T-cell (primary cell): ENCODE measurements around the gene CBX5. TPM values are rescaled to one million over a fixed set of nuclear protein-coding genes. Genes with fewer than 3 reads are reported as not detected.

Source experiments
- ATAC-seq, 4 experiments: fragments of 200-7000 bp in 3 of 4; fragments of 150-1000 bp in 1 of 4; cut with Tn5 transposase; replicated peaks in 1 of 4; 1 replicate in 3 of 4; 2 replicates in 1 of 4; pipeline ENCODE4 v1.10.0; 2021; ENCODE audit warnings: moderate library complexity in 3 of 4, mild to moderate bottlenecking in 2 of 4, moderate number of reproducible peaks in 1 of 4
- CTCF ChIA-PET, 2 donors: fragments of 300-600 bp; sonication (Branson Sonifier 250); formaldehyde crosslinking; loops; one replicate each; lab custom pipeline; 2022; ENCODE audit warnings: antibody characterized with exemption in 2 of 2; lab: Charles Lee
- POLR2A ChIA-PET, 2 donors: fragments of 300-600 bp; sonication (Branson Sonifier 250); formaldehyde crosslinking; loops; one replicate each; lab custom pipeline; 2022; ENCODE audit warnings: antibody characterized with exemption in 2 of 2; lab: Charles Lee
- DNase-seq, 35 experiments: peaks; one replicate each; pipeline versions ENCODE4 v3.0.0 to v3.0.0-alpha.2; 2013 to 2023
- H3K27ac ChIP-seq: one replicate; pipeline ENCODE4 v1.5.1; 2013; ENCODE audit warnings: low read length
- H3K27me3 ChIP-seq, 2 experiments: replicated peaks in 1 of 2; 1 replicate in 1 of 2; 2 replicates in 1 of 2; pipeline versions ENCODE4 v1.6.1 to v1.7.0; 2013; ENCODE audit warnings: low read length in 1 of 2, mixed read lengths in 1 of 2; ENCODE audit not compliant: control insufficient read depth in 2 of 2, insufficient read depth in 2 of 2; ENCODE audit errors: extremely low read depth in 1 of 2
- H3K36me3 ChIP-seq, 2 donors: 1 replicate in 1 of 2; 2 replicates in 1 of 2; pipeline versions ENCODE4 v1.6.1 to v1.7.0; 2013; ENCODE audit warnings: low read length in 1 of 2; ENCODE audit not compliant: control insufficient read depth in 2 of 2, insufficient read depth in 1 of 2; ENCODE audit errors: extremely low read depth in 1 of 2
- H3K4me1 ChIP-seq, 2 experiments: 1 replicate in 1 of 2; 2 replicates in 1 of 2; pipeline versions ENCODE4 v1.6.1 to v1.7.0; 2013; ENCODE audit warnings: low read length in 2 of 2, mixed read lengths in 1 of 2; ENCODE audit not compliant: insufficient read depth in 2 of 2, control insufficient read depth in 1 of 2; ENCODE audit errors: extremely low read depth in 1 of 2
- H3K4me3 ChIP-seq, 2 donors: 1 replicate in 1 of 2; 2 replicates in 1 of 2; pipeline versions ENCODE4 v1.5.1 to v1.7.0; 2013; ENCODE audit warnings: mild to moderate bottlenecking in 2 of 2, low read length in 1 of 2, moderate library complexity in 1 of 2; ENCODE audit not compliant: control insufficient read depth in 1 of 2; ENCODE audit errors: extremely low read depth in 1 of 2
- H3K9me3 ChIP-seq: 2 replicates; pipeline ENCODE4 v1.7.0; 2013
- H3K27ac Mint-ChIP-seq, 2 donors: one replicate each; pipeline ENCODE4 v1.8.0; 2020 to 2021; ENCODE audit warnings: mild to moderate bottlenecking in 2 of 2, mixed read lengths in 2 of 2
- H3K27me3 Mint-ChIP-seq, 2 donors: one replicate each; pipeline ENCODE4 v1.8.0; 2021 to 2022; ENCODE audit warnings: mixed read lengths in 2 of 2
- H3K36me3 Mint-ChIP-seq: one replicate; pipeline ENCODE4 v1.8.0; 2021; ENCODE audit warnings: mixed read lengths
- H3K4me1 Mint-ChIP-seq, 3 donors: one replicate each; pipeline ENCODE4 v1.8.0; 2020 to 2022; ENCODE audit warnings: mixed read lengths in 3 of 3, mild to moderate bottlenecking in 1 of 3
- H3K4me3 Mint-ChIP-seq, 3 donors: one replicate each; pipeline ENCODE4 v1.8.0; 2020 to 2022; ENCODE audit warnings: mild to moderate bottlenecking in 3 of 3, mixed read lengths in 3 of 3, moderate library complexity in 3 of 3
- H3K9me3 Mint-ChIP-seq, 3 donors: one replicate each; pipeline ENCODE4 v1.8.0; 2020 to 2022; ENCODE audit warnings: mixed read lengths in 3 of 3
- WGBS: methylation state at CpG from one replicate; pipeline ENCODE4 v1.1.5; 2013; ENCODE audit warnings: missing lambda C conversion rate; ENCODE audit not compliant: insufficient coverage; 5-methylcytosine and 5-hydroxymethylcytosine counted together
- total RNA-seq, 35 experiments: library from RNA in 6 of 35; stranded (reverse) in 6 of 35; fragments of 120-200 nt in 1 of 35; gene quantifications; one replicate each; pipeline versions ENCODE4 v1.2.1 to v1.2.4 and lab custom pipeline; 2013 to 2026

CBX5 gene
- total RNA-seq, 5 donors from 2014 or later (not counting 1 experiment from before 2014, with no cell fraction given): 43.8 to 54.5 (median 47.1) TPM

DNA sequence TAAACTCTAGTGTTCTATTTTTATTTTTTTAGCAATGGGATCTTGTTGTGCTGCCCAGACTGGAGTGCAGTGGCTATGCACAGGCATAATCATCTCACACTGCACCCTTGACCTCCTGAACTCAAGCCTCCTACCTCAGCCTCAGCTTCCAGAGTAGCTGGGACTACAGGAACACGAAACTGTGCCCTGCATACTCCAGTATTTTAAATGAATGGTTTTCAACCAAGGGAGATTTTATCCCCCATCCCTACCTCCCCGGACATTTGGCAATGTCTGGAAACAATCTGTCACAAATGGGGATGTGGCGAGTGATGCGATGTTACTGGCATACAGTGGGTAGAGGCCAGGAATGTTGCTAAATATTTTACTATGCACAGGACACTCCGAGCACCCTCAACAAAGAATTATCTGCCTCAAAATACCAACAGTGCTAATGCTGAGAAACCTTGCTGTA, 2.1 kb downstream of the CBX5 start:
- Mint-ChIP-seq H3K27ac (no peak overlapping the region), H3K4me3 (no peak overlapping the region), H3K36me3 (peaks cover 9% of the 10 kb centered on the region), H3K27me3 (no peaks in the 10 kb centered on the region), H3K9me3 (no peaks in the 10 kb centered on the region), H3K4me1 (peaks cover 31 to 43% (median 36%) of the 10 kb centered on the region in 3 donors)
- no peak overlapping the region for H3K4me3 ChIP-seq
- ATAC-seq (no peak), DNase-seq (no peak)
- ChIA-PET CTCF (no interaction called here), POLR2A (interaction anchor here (0.5 kb wide), 2 partner anchors 57 to 91 kb away, joined by 3 to 8 read pairs; no protein-coding TSS in a partner anchor)
- no peaks in the 10 kb centered on the region for H3K27me3 ChIP-seq
- peaks cover 0 to 29% of the 10 kb centered on the region in 2 donors for H3K36me3 ChIP-seq
- peak overlapping the region; percentile 98 for H3K27ac ChIP-seq
- H3K9me3 ChIP-seq: no peaks in the 10 kb centered on the region
- 20% methylated on average over 1 of the region's 5 CpGs for WGBS
- peaks cover 22 to 35% of the 10 kb centered on the region in 2 experiments for H3K4me1 ChIP-seq

DNA sequence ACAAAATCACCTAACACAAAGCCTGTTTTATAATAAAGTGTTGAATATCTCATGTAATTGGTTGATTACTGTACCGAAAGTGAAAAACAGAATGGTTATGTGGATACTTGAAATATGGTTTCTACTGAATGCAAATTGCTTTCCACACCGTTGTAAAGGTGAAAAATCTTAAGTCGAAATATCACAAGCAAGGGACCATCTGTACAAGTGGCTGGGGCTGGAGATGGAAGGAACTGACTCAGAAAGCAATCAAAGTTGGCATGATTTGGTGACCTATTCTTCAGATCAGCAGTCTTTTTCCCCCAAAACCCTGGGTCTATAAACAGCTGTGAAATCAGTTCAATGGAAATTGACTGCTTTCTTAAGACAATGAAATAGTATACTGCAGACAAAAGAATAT, 3.6 kb downstream of the CBX5 start:
- no peaks in the 10 kb centered on the region for H3K9me3 ChIP-seq
- WGBS: 17% methylated on average over 2 of the region's 3 CpGs
- peak overlapping the region; percentile 64 to 80 for H3K27ac Mint-ChIP-seq
- no peak overlapping the region for H3K27ac ChIP-seq
- peaks cover 9% of the 10 kb centered on the region for H3K36me3 Mint-ChIP-seq
- H3K27me3 ChIP-seq: no peaks in the 10 kb centered on the region
- H3K4me1 Mint-ChIP-seq: peaks cover 36 to 42% (median 38%) of the 10 kb centered on the region in 3 donors
- H3K9me3 Mint-ChIP-seq: no peaks in the 10 kb centered on the region
- no peak overlapping the region for H3K4me3 ChIP-seq
- peaks cover 11 to 20% of the 10 kb centered on the region in 2 experiments for H3K4me1 ChIP-seq
- ChIA-PET CTCF (interaction anchor here in 1 of 2 donors (0.9 to 1.1 kb wide), 5 partner anchors 15 to 221 kb away, joined by 3 to 6 read pairs (median 3); partner anchors contain the start of gene COPZ1), POLR2A (interaction anchor here in 1 of 2 donors (0.5 kb wide), 1 partner anchor 57 kb away, joined by 4 read pairs; no protein-coding TSS in a partner anchor)
- H3K4me3 Mint-ChIP-seq: peak overlapping the region; percentile 15 to 45 (median 24)
- DNase-seq: no peak
- no peak for ATAC-seq
- peaks cover 0 to 18% of the 10 kb centered on the region in 2 donors for H3K36me3 ChIP-seq
- H3K27me3 Mint-ChIP-seq: no peaks in the 10 kb centered on the region

DNA sequence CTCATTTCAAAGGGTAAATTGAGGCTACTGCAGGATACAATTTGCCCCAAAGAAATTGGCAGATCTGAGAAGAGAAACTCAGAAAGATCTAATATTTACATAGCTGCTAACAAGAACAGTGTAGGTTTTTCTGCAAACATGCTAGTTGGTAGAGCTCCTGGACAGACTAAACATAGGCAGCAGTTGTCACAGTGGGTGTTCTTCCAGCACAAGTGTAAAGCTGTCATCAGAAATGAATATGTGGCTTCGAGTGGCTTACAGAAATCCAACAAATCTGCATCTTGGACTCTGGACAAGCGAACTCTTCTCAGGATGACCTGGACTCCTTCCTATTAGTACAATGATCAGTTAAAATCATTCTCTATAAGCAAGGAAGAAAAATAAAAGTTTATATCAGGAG, 5.9 kb downstream of the CBX5 start:
- Histone ChIP-seq H3K27me3 (no peaks in the 10 kb centered on the region), H3K9me3 (no peaks in the 10 kb centered on the region), H3K36me3 (peaks cover 0 to 15% of the 10 kb centered on the region in 2 donors), H3K4me1 (peaks cover 10 to 13% of the 10 kb centered on the region in 2 experiments), H3K27ac (no peak overlapping the region), H3K4me3 (no peak overlapping the region)
- Mint-ChIP-seq H3K27ac (peak overlapping the region; percentile 16 to 36), H3K4me3 (no peak overlapping the region), H3K4me1 (peaks cover 42 to 55% (median 47%) of the 10 kb centered on the region in 3 donors), H3K36me3 (peaks cover 9% of the 10 kb centered on the region), H3K9me3 (no peaks in the 10 kb centered on the region), H3K27me3 (no peaks in the 10 kb centered on the region)
- POLR2A ChIA-PET: no interaction called here
- CTCF ChIA-PET: interaction anchor here in 1 of 2 donors (0.5 kb wide), 1 partner anchor 11 kb away, joined by 3 read pairs; no protein-coding TSS in a partner anchor
- ATAC-seq: no peak
- no peak for DNase-seq
- no CpG with 5 or more reads among the region's 2 CpGs for WGBS

DNA sequence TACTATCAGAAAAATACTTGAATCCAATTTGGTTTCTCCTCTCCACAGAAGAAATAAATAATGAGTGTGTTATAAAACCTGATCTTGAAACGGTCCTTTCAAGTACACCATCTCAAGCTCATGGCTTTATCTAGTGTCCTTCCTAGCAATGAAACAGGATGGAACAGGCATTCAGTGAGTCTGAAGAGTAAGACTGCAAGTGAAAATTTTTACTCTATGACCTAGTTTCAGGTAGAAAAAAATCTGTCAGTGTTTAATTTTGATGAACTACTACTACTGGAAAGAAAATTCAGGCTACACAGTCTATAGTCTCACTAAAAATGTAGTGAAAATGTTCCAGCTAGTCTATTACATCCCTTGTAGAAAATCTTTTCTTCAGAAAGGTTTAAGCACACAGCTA, 7.7 kb downstream of the CBX5 start:
- Histone ChIP-seq H3K27ac (no peak overlapping the region), H3K36me3 (peaks cover 0 to 15% of the 10 kb centered on the region in 2 donors), H3K27me3 (no peaks in the 10 kb centered on the region), H3K4me1 (peaks cover 2 to 4% of the 10 kb centered on the region in 2 experiments), H3K4me3 (no peak overlapping the region), H3K9me3 (no peaks in the 10 kb centered on the region)
- H3K36me3 Mint-ChIP-seq: peaks cover 9% of the 10 kb centered on the region
- DNase-seq (no peak), ATAC-seq (no peak)
- H3K27me3 Mint-ChIP-seq: no peaks in the 10 kb centered on the region
- ChIA-PET CTCF (interaction anchor here (0.9 to 1.5 kb wide), 4 partner anchors 13 to 650 kb away, joined by 3 to 7 read pairs (median 3); partner anchors contain the start of gene COPZ1 (in 1 of the 2)), POLR2A (interaction anchor here in 1 of 2 donors (0.6 kb wide), 1 partner anchor 9 kb away, joined by 3 read pairs; no protein-coding TSS in a partner anchor)
- H3K4me3 Mint-ChIP-seq: no peak overlapping the region
- H3K27ac Mint-ChIP-seq: peak overlapping the region; percentile 16 to 63
- no peaks in the 10 kb centered on the region for H3K9me3 Mint-ChIP-seq
- WGBS: no CpG with 5 or more reads among the region's 1 CpG
- peaks cover 44 to 55% (median 47%) of the 10 kb centered on the region in 3 donors for H3K4me1 Mint-ChIP-seq

DNA sequence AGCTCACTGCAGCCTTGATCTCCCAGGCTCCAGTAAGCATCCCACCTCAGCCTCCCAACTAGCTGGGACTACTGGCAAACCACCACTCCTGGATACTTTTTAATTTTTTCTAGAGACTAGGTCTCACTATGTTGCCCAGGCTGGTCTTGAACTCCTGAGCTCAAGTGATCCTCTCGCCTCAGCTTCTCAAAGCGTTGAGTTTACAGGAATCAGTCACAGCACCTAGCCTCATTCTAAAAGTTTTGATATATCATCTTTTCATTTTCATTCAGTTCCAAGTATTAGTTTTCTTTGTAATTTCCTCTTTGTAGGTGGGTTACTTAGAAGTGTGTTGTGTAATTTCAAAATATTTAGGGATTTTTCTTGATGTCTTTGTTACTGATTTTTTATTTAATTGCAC, 9.6 kb downstream of the CBX5 start:
- ChIA-PET POLR2A (interaction anchor here in 1 of 2 donors (0.6 kb wide), 1 partner anchor 55 kb away, joined by 10 read pairs; the partner anchor contains the start of gene COPZ1), CTCF (no interaction called here)
- Histone ChIP-seq H3K27ac (no peak overlapping the region), H3K4me3 (no peak overlapping the region), H3K36me3 (peaks cover 0 to 15% of the 10 kb centered on the region in 2 donors), H3K27me3 (no peaks in the 10 kb centered on the region), H3K9me3 (no peaks in the 10 kb centered on the region), H3K4me1 (no peaks in the 10 kb centered on the region)
- H3K4me3 Mint-ChIP-seq: no peak overlapping the region
- no peak for ATAC-seq
- no CpG with 5 or more reads among the region's 2 CpGs for WGBS
- no peak for DNase-seq
- no peaks in the 10 kb centered on the region for H3K9me3 Mint-ChIP-seq
- H3K36me3 Mint-ChIP-seq: peaks cover 9% of the 10 kb centered on the region
- H3K27ac Mint-ChIP-seq: peak overlapping the region; percentile 11 to 49
- peaks cover 31 to 39% (median 35%) of the 10 kb centered on the region in 3 donors for H3K4me1 Mint-ChIP-seq
- no peaks in the 10 kb centered on the region for H3K27me3 Mint-ChIP-seq

DNA sequence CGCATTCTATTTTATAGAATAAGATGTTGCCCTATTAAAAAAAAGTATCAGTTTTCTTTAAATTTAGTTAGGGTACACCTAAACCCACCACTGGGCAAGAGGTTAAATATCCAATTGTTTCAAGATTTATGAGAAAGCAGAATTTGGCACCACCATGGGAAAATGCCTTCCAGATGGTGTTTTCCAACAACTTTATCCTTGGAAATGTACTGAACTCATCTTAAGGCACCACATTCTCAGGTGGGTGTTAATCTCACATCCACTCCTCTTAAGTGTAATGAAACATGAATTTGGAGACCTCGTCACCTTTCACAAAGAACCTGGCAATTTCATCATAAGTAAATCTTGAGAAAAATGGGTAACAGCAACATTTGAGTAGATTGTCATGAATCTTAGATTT, 13.1 kb downstream of the CBX5 start:
- Mint-ChIP-seq H3K36me3 (no peaks in the 10 kb centered on the region), H3K4me1 (peaks cover 13 to 25% (median 15%) of the 10 kb centered on the region in 3 donors), H3K9me3 (no peaks in the 10 kb centered on the region), H3K4me3 (no peak overlapping the region), H3K27me3 (no peaks in the 10 kb centered on the region), H3K27ac (no peak overlapping the region)
- no CpG with 5 or more reads among the region's 2 CpGs for WGBS
- no peak overlapping the region for H3K4me3 ChIP-seq
- no peaks in the 10 kb centered on the region for H3K36me3 ChIP-seq
- no peaks in the 10 kb centered on the region for H3K4me1 ChIP-seq
- H3K27ac ChIP-seq: no peak overlapping the region
- H3K27me3 ChIP-seq: no peaks in the 10 kb centered on the region
- ATAC-seq (no peak), DNase-seq (no peak)
- H3K9me3 ChIP-seq: no peaks in the 10 kb centered on the region
- ChIA-PET CTCF (interaction anchor here in 1 of 2 donors (0.5 kb wide), 1 partner anchor 133 kb away, joined by 3 read pairs; no protein-coding TSS in a partner anchor), POLR2A (interaction anchor here in 1 of 2 donors (0.6 kb wide), 1 partner anchor 230 kb away, joined by 8 read pairs; no protein-coding TSS in a partner anchor)
